Measurements from ENCODE around the gene CCDC91.

DNA sequence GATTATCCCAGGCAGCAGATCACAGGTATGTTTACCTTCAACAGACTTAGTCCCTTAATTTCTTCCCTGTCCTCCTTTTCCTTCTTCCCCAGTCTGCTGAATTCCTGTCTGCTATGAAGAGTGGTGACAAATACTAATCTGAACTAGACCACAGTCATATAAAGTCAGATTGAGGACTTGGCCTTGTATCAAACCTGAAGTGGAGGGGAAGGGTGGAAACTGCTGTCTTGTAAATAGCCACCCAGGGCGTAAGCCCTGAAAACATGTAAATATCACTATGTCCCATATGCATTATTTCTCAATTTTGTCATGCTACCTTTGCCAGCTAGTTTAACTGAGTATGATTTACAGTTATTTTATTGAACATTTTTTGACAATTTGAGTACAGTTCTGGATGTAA lies 368.0 kb downstream of the CCDC91 start:
- TF ChIP-seq, protein P1, sequence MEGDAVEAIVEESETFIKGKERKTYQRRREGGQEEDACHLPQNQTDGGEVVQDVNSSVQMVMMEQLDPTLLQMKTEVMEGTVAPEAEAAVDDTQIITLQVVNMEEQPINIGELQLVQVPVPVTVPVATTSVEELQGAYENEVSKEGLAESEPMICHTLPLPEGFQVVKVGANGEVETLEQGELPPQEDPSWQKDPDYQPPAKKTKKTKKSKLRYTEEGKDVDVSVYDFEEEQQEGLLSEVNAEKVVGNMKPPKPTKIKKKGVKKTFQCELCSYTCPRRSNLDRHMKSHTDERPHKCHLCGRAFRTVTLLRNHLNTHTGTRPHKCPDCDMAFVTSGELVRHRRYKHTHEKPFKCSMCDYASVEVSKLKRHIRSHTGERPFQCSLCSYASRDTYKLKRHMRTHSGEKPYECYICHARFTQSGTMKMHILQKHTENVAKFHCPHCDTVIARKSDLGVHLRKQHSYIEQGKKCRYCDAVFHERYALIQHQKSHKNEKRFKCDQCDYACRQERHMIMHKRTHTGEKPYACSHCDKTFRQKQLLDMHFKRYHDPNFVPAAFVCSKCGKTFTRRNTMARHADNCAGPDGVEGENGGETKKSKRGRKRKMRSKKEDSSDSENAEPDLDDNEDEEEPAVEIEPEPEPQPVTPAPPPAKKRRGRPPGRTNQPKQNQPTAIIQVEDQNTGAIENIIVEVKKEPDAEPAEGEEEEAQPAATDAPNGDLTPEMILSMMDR (IDR thresholded peaks at IDR 0.05), result no peak
- TF ChIP-seq POLR2A (IDR thresholded peaks at IDR 0.05), result no peak

All from vagina (tissue), 2 donors.